HG02852 (cell line): ENCODE data around the gene TMEM229B.

ENCODE experiments used
- ATAC-seq: cut with Tn5 transposase; IDR thresholded peaks from one replicate; pipeline ENCODE4 v1.9.1; 2021; ENCODE audit warnings: mild to moderate bottlenecking, moderate library complexity; ENCODE audit not compliant: unreplicated experiment

TMEM229B gene

DNA sequence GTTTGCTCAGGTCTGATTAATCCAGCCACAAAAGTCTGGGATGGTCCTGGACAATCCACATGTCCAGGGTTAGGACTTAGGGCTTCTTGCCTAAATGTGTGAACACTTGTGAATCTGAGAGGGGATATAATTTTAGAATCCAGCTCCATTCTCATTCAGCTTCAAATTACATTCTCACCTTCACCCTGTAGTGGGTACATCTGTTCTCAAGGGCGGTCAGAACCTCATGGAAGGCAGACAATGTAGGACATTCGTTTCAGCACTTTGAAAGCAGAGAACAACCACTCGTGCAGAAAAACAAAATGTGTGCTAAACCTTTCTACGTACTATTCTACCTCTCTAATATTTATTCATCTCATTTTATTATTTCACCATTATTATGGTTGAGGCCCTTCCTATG is 1.2 kb downstream of the TMEM229B start:
- no peak for ATAC-seq

DNA sequence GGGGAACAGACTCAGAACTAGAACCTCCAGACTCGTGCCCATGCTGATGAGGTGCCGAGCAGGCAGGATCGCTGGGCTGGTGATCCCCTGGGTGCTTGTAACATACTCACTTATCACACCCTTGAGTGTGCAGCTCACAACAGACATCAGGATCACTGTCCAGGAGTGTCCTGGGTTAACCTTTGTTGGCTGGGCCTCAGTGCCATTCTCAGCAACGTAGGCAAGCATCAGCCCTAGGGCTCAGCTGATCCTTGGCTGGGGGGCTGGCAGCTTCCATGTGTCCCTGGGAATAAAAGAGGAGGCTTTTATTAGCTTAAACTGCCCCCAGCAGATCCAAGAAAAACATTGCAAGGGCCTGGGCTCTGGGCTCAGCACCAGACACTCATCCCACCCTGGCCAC is 1.6 kb downstream of the TMEM229B start:
- ATAC-seq, result no peak

DNA sequence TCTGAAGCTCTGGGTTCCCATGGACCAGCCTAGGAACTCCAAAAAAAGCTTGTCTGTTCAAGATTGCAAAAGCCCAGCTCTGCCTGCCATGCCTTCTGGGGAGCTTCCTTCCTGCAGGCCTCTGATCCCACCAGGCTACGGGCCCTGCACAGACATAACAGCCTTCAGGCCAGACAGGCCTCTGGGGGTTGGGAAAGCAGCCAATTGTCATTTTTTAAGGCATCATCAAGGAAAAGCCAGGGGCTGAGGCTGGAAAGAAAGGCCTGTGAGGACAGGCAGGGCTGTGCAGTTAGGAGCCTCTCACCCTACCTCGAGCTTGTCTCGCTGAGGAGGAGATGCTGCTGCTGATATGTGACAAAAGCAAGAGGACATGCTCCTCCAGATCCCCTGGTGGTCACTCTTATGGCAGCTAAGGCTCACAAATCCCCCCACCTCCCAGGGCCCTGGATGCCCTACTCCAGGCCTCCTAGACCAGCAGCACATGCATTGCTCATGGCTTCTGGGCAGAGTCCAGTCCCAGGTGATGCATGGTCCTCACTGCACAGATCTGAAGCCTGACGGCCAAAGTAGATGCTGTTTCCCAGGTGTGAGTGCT is 2.9 kb downstream of the TMEM229B start:
- ATAC-seq, result no peak

- ATAC-seq, result no peak
Observed at GRCh38 chr14:67483579-67484285, 4.8 kb downstream of the TMEM229B start.

DNA sequence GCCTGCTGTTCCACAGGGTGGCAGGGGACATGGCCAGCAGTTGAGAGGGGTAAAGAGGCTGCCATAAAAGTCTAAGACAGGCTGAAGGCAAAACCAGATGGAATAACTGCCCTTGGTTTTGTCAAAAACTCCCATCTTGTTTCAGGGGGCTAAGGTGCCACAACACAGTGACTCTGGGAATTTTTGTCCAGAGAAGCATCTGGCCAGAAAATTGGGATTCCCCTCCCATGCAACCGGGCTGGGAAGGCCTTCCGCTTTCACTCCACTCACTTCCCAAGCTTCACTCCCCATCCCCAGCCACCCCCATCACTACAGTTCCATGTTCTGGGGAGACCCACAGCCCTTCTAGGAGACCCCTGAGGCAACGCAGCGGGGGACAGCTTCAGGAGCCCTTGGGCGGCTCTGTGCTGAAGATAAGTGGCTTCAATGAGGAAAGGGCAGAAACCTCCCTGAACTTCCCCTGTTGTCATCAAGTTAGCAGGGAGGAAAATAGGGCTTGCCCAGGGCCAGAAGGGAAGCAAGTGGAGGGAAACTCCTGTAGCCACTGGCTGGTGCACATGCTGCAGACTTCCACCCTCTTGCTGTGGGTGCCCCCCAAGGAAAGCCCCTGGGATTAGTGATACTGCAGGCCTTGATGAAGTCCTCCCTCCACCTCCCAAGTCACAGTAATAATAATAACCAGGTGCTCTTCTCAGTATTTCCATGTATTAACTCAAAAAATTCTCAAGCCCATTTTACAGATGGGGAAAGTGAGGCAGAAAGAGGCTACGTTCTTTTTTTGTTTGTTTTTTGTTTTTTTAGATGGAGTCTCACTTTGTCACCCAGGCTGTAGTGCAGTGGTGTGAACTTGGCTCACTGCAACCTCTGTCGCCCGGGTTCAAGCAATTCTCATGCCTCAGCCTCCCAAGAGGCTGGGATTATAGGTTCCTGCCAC is 6.0 kb downstream of the TMEM229B start:
- no peak for ATAC-seq

DNA sequence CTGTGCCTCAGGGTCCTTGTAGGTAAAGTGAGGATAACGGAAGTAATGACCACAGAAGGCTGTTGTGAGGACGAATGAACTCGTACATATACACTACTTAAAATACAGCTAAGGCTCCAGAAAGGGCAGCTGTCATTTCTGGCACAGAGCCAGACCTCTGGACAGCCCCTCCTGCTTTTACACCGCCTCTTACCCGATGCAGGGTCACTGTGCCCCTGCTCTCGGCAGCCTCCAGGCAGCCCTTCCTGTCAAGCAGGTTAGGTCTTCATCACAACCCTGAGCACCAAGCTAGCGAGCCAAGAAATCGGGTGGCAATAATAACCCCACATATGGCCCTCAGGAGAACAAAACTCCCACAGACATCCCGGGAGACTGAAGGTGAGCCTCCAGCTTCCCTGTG is 8.5 kb downstream of the TMEM229B start:
- no peak for ATAC-seq

- no peak for ATAC-seq
Observed at GRCh38 chr14:67478800-67479084, 9.8 kb downstream of the TMEM229B start.

DNA sequence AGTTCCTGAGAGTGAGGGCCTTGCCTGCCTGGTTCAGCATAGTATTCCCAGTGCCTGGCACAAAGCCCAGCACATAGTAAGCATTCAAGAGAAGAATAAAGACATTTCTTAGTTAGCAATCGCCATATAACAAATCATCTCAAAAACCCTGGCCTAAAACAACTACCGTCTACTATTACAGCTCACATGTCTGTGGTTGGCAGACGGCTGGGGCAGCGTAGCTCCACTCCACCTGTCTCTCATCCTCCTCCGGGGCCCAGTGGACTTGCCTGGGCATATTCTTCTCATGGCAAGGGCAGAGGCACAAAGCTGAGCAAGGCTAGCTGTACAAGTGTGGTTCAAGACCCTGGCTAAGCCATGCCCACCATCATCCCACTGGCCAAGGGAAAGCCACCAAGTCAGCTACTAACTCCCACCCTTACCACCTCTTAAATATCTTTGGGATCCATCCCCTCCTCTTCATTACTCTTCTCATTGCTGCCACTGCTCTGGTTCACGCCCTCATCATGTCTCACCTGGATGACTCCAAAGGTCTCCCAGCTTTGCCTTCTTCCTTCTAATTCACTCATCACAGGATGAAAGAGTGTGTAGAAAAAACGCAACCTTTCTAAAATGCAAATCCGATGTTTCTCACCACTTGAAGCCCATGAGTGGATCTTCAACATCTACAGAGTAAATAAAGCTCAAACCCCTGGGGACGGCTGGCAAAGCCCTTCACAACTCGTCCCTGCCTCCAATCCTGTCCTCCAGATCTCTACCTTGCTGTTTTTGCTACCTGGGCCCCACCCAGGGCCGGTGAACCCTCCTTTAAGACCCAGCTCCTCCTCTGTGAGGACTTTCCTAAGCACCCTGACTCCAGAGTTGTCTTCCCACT is 10.4 kb downstream of the TMEM229B start:
- ATAC-seq, result no peak

GRCh38 chr14:67474366-67474765 is 14.2 kb downstream of the TMEM229B start:
- ATAC-seq, result no peak

- no peak for ATAC-seq
Observed at GRCh38 chr14:67473290-67474082, 15.0 kb downstream of the TMEM229B start.

DNA sequence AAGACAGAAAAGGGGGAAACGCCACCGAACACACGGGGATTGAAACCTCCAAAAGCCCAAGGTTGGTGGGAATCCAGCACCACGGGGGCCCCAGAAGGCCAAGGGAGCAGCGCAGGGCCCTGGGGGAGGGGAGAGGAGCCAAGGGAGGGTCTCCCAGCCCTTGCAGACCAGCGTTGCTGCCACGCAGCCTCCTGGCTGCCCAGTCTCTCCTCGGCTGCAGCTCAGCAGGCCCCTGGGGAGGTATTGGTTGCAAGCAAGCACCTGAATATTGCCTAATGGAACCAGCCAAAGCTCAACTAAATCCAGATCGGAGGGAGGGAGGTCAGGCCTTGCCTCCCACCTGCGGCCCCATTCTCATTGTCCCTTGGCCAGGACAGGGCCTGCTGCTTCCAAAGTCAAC is 15.8 kb downstream of the TMEM229B start:
- ATAC-seq, result no peak

DNA sequence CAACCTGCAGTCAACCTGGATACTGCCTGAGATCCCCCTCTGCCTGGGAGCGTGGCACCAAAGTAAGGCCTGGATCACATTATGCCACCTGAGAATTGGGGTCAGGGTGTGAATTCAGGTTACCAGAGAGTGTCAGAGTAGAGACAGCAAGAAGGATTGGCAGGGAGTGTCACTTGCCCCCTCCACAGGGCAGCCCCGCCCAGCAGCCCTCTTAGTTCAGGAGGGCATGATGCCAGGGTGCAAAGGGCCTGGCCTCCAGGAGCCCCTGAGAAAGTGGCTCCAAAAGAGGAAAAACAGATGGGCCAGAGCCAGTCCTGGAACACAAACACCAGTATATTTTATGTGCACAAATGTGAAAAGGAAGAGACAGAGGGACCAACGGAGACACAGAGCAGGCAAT is 18.6 kb downstream of the TMEM229B start:
- ATAC-seq, result no peak

- no peak for ATAC-seq
Observed at GRCh38 chr14:67468378-67468730, 20.2 kb downstream of the TMEM229B start.

- ATAC-seq, result no peak
Observed at GRCh38 chr14:67467134-67467533, 21.4 kb downstream of the TMEM229B start.

DNA sequence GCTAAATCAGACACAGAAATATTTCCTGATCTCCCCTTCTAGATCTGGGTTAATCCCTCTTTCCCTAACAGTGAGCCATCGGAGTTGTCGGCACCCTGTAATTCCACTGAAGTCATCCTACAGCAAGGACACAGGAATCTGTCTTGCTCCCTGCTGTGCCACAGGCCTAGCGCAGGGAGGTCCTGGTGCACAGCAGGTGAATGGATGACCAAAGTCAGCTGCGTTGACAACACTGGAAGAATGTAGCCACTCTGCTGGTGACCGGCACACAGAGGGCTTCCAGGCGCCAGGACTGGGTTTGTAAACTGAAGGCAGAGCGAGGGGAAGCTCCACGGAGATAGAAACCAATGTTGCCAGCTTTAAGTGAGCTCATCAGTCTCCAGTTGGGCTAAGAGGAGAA is 23.6 kb downstream of the TMEM229B start:
- ATAC-seq, result no peak

DNA sequence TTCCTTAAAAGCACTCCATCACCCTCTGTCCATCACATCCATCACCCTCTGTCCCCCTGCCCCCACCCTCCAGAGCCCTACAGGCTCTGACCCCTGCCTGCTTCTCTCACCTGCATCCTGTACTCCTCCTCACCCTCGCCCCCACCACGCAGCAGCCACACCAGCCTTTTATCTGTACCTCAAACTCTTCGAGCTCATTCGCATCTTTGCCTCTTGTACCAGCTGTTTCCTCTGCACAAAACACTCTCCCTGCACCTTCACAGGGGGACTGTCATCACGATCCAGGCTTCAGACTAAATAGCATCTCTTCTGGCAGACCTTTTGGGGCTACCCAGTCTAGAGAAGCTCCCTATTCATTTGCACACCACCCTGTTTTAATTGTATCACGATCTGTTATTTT is 24.1 kb downstream of the TMEM229B start:
- no peak for ATAC-seq

GRCh38 chr14:67463900-67464299 is 24.6 kb downstream of the TMEM229B start:
- no peak for ATAC-seq

DNA sequence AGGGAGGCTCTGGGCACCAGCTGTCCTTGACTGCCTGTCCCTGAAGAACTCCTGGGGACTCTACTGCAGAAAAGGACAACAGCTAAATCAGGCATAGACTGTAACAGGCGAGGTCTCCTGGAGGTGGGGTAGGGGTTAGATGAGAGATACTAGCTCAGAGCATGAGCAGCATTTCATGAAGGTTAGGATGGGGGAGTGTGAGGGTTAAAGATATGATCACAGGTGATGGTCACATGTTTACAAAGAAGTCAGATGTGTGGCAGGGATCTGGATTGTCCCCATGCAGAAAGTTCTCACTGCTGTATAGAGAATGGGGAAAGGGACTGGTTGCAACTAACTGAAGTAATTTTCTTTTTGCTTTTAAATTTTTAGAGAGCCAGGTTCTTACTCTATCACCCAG is 26.5 kb downstream of the TMEM229B start:
- ATAC-seq, result no peak

DNA sequence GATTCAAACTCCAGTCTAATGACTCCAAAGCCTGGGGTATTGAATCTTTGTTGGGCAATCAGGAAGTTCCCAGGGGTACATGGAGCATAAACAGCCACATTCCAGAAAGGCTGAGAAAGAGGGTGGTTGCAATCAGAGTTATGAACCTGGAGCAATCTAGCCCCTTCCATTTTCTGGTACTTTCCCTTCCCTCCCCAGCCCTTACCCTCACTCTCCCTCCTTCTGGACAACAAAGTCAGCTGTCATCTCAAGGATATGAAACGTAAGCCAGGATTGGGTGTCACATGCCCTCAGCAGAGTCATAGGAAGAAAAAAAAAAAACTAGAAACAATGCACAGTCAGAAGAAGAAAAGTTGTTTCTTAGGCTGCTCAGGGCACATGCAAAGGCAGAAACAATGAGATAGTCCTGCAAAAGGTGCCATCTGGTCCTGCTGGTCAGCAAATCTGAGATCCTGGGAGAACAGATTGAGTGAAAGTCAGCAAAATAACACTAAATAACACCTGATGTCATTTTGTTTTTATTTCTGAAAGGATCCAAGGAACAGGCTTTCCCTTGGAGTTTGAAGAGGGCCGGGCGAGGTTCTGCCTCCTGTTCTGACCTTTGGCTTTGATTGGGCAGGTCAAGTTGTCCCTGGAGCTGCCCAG is 27.1 kb downstream of the TMEM229B start:
- no peak for ATAC-seq

DNA sequence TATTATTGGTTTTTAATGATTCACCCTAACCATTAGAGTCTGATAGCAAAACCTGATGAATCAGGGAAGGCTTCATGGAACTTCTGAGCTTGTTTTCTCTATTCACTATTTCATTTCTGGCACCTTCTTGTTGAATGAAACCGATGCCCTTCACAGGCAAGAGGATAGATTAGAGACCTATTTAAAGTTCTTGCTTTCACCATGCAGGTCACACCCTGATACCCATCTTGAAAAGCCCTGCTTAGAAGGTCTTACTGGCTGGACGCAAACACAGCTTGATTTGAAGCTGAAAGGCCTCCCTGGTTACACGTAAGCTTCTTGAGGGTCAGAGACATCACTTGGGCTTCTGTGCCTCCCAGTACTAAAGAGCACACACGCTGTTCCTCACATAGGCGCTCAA is 29.2 kb downstream of the TMEM229B start:
- no peak for ATAC-seq
